PC-9 (cell line): ENCODE data around the gene FREM2.

Experiments used
- EZH2 ChIP-seq: fragments of 200-600 bp; sonication (generic); IDR thresholded peaks from 2 replicates; pipeline ENCODE4 v1.8.0; 2017; ENCODE audit warnings: antibody characterized with exemption, low read depth
- TF ChIP-seq, protein P1 (sequence below): fragments of 200-600 bp; sonication (generic); conservative IDR thresholded peaks from 2 replicates; pipeline ENCODE4 v1.6.1; 2017; ENCODE audit warnings: mixed run types, antibody characterized with exemption, mild to moderate bottlenecking, moderate library complexity

DNA sequence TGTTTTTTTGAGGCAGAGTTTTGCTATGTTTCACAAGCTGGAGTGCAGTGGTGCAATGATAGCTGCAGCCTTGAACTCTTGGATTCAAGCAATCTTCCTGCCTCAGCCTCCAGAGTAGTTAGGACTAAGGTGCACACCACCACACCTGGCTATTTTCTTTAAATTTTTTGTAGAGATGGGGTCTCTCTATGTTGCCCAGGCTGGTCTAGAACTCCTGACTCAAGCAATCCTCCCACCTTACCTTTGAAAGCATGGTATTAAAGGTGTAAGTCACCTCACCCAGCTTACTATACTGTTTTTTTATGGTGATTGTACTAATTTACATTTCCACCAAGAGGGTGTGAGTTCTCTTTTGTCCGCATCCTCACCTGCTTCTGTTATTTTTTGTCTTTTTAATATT is 110.0 kb downstream of the FREM2 start:
- TF ChIP-seq EZH2: no peak
- TF ChIP-seq, protein P1, sequence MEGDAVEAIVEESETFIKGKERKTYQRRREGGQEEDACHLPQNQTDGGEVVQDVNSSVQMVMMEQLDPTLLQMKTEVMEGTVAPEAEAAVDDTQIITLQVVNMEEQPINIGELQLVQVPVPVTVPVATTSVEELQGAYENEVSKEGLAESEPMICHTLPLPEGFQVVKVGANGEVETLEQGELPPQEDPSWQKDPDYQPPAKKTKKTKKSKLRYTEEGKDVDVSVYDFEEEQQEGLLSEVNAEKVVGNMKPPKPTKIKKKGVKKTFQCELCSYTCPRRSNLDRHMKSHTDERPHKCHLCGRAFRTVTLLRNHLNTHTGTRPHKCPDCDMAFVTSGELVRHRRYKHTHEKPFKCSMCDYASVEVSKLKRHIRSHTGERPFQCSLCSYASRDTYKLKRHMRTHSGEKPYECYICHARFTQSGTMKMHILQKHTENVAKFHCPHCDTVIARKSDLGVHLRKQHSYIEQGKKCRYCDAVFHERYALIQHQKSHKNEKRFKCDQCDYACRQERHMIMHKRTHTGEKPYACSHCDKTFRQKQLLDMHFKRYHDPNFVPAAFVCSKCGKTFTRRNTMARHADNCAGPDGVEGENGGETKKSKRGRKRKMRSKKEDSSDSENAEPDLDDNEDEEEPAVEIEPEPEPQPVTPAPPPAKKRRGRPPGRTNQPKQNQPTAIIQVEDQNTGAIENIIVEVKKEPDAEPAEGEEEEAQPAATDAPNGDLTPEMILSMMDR: no peak
